OCI-LY1 (cell line): ENCODE measurements around the gene SLC9A9.

Experiments used
- EZH2 ChIP-seq: fragments of 200-600 bp; sonication (generic), shearing (Covaris generic); IDR thresholded peaks from 2 replicates; pipeline ENCODE4 v1.8.0; 2017; ENCODE audit warnings: borderline replicate concordance, mixed run types, mild to moderate bottlenecking, antibody characterized with exemption, low read length, moderate library complexity, mixed read lengths
- TF ChIP-seq, protein P1 (sequence below): fragments of 200-600 bp; sonication (generic), shearing (Covaris generic); IDR thresholded peaks from 2 replicates; pipeline ENCODE4 v1.5.1; 2017; ENCODE audit warnings: mild to moderate bottlenecking, antibody characterized with exemption, low read length, moderate library complexity, mixed read lengths

DNA sequence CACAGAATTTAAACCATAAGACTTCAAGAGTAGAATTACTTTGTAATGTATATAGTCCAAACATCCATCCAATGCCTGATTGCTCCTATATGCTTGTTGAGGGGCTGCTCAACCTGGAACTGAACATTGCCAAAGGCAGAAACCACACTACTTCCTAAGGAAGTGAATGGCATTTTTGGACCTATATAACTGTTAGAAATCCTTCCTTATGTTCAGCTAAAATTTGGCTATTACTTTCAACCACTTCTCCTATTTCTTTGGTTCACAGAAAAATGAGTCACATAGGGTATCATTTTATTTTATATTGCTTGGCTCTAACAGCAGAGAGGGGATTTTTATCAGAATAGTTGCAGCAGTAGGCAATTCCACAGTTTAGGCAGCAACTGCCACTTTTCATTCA lies 342.1 kb downstream of the SLC9A9 start:
- TF ChIP-seq, protein P1, sequence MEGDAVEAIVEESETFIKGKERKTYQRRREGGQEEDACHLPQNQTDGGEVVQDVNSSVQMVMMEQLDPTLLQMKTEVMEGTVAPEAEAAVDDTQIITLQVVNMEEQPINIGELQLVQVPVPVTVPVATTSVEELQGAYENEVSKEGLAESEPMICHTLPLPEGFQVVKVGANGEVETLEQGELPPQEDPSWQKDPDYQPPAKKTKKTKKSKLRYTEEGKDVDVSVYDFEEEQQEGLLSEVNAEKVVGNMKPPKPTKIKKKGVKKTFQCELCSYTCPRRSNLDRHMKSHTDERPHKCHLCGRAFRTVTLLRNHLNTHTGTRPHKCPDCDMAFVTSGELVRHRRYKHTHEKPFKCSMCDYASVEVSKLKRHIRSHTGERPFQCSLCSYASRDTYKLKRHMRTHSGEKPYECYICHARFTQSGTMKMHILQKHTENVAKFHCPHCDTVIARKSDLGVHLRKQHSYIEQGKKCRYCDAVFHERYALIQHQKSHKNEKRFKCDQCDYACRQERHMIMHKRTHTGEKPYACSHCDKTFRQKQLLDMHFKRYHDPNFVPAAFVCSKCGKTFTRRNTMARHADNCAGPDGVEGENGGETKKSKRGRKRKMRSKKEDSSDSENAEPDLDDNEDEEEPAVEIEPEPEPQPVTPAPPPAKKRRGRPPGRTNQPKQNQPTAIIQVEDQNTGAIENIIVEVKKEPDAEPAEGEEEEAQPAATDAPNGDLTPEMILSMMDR: no peak
- TF ChIP-seq EZH2: no peak
